CD4-positive, alpha-beta T cell treated with Interleukin-15 for 1 hour (primary cell): ENCODE data around the gene PTGR3.
"Not testable (repeated sequence)": the region's sequence is repeated elsewhere in the genome, so short reads cannot be mapped to it uniquely, and the experiment has no call there.

Experiments used
- DNase-seq: peaks from one replicate; pipeline ENCODE4 v3.0.0-alpha.2; 2020

PTGR3 gene

DNA sequence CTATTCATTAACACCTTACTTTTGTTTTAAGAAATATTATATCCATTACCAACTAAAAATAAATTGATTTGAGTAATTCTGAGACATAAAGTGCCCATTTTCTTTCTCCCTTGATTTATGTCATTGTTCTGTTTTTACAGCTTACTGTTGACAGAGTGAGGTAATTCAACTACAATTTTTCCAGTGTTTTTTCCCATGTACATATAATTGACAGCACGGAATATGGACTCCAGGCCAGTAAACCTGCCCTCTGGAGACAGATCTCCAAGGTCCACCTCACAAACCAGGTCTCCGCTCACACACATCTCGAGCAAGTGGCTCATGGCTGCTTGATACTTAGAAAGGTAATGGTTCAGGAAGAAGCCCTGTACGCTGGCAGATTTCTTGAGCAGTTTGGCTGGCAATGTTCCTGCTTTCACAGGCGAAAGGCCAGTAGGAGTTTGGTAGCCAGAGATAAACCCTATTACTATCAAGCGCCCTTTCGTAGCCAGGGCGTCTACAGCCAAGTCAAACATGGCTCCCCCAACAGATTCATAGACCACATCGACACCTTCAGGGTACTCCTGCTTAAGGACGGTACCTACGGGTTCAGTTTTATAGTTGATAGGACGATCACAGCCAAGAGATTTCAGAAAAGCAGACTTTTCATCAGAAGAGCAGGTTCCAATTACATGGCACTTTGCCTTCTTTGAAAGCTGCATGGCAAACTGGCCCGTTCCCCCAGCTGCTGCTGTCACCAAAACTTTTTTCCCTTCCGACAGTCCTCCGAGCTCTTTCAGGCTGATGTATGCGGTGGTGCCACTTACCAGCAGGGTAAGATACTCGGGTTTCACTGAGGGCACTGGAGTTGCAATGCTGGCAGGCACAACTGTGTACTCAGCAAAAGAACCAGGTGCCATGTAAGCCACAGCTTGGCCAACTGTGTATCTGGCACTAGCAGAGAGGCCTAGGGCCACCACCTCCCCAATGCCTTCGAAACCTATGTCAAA, 7.4 kb downstream of the PTGR3 start:
- no peak for DNase-seq

DNA sequence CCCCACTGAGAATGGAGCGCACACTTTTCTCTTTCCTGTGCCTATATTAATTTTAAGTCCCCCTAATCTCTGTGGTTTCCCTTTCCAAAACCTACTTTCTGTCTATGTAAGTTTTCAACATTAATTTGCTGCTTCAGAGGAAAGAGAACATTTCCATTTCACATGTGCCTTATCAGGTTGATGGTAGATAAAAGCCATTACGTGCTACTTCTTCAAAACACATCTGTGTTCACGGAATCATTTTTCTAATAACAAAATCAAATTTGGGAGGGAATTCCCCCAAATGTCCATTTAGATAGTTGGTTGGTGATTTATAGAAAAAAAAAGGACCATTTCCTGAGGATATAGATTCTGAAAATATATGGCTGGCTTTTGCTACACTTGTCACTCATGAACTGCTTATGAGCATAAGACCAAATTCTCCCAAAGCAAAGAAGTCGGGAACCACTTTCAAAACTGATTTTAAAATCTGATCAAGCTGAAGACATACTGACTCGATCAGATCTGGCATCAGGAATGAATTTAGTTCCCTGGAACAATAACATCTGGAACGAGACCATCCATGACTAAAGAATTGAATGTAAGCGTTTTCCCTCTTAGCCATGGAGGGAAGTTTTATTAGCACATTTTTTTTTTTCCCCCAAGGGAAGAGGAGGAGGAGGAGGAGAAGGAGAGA, 8.2 kb downstream of the PTGR3 start:
- DNase-seq = no peak

DNA sequence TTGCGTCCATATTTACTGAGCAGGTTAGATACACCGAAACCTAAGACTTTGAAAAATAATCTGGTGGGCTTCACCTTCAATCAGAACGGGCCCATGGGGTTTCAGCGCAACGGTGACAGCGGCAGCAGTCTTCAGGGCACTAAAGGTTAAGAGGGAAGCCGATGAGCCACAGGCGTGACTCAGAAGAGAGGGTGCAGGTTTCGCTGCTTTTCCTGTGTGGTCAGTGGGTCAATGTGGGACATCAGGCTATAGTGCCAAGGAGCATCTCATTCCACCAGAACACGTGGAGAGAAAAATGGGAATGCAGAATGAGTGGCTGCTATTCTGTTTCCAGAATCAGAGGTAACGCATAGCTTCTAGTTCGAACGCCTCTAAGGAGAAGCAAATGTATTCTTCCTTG, 8.9 kb downstream of the PTGR3 start:
- no peak for DNase-seq

- DNase-seq = no peak
Observed at GRCh38 chr18:75199327-75199726, 9.6 kb downstream of the PTGR3 start.

DNA sequence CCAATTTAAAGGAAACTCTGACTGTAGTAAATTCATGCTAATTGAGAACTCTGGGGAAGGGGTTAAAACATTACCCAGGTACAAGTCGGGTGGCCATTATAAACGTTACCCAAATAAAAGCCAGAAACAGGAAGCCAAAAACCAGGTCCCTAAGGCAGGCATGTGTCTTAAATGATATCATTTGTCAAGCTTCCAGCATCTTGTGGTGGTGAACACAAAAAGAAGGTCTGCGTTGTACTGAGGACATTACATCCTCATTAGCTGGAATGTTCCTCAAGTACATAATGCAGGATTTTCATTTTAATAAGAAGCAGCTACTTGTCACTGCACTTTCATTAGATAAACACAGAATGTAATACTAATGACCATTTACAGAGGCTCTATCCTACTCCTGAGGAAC, 10.9 kb downstream of the PTGR3 start:
- no peak for DNase-seq

DNA sequence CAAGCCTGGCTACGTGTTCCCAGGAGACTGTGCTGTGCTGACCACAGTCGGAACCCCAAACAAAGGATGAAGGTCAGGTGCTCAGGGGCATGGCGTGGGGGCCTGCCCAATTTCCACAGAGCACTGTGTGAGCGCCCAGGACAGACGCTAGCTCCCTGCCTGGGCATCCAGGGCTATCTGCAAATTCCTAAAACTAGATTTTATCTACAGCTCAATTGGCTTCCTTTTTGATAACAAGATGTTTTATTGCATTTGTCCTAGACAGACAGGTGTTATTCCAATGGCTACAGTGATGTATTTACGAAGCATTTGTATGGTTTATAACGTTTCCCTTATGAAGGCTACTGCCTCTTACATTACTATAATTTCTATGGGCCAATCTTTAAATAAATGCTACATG, 16.0 kb downstream of the PTGR3 start:
- DNase-seq = no peak

- no peak for DNase-seq
Observed at GRCh38 chr18:75189696-75190095, 19.2 kb downstream of the PTGR3 start.

- not testable (repeated sequence) for DNase-seq
Observed at GRCh38 chr18:75187702-75188101, 21.2 kb downstream of the PTGR3 start.

DNA sequence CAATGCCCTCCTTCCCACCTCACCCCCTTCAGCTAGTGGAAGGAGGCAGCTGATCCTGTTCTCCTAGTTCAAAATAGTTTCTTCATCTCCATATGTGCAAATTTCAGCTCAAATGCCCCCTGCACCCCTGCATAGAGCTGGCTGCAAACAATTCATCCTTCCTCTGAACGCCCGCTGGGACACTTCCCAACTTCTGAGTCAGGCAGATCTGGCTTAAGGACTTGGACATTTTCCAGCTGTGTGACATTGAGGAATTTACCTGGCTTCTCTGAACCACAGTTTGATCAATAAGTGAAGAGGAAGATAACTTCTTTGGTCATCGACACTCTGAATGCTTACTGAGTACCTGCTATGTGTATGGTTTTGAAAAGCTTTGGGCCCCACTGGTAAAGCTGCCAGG, 23.5 kb downstream of the PTGR3 start:
- DNase-seq = no peak

DNA sequence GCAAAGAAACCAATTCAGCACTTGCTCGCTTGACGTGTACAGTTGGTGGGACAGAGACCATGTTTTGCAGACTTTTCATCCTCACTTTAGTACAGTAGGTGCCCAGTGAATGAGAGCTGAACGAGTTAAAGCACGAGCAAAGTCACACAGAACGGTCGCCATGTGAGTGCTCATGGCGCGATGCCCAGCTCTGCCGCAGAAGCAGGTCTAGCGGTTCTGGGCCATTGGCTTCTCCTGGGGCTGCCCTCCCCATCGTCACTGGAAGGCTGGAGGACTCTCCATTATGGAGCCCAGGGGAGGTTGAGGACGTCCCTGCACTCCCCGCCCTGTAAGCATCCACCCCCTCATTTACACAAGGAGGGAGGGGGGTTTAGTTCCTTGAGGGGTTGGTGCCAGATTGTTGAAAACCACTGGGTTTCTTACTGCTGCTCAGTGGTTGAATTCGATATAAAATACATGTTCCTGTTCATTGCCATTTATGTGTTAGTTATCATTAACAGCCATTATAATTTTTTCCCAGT, 24.9 kb downstream of the PTGR3 start:
- no peak for DNase-seq

- no peak for DNase-seq
Observed at GRCh38 chr18:75183524-75183923, 25.4 kb downstream of the PTGR3 start.

- no peak for DNase-seq
Observed at GRCh38 chr18:75179819-75180600, 28.9 kb downstream of the PTGR3 start.

DNA sequence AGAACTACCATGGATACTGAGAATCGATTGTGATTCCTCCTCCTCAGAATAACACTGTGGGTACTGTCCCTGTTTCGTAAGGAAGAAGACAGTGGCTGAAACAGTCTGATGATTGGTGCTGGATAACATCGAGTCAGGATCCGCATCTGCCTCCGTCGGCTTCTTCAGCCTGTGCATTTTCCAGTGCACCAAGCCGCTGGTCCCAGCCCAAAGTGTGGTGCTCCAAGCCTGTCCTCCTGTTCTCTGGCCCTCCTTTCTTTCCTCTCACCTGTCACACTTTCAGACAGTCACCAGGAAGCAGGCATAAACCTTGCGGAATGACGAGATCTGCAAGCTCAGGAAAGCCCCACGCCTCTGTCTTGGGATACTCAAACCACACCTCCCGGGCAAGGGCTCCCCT, 30.6 kb downstream of the PTGR3 start:
- no peak for DNase-seq

GRCh38 chr18:75176849-75177248, 32.1 kb downstream of the PTGR3 start:
- no peak for DNase-seq

GRCh38 chr18:75173738-75174137, 35.2 kb downstream of the PTGR3 start:
- no peak for DNase-seq

DNA sequence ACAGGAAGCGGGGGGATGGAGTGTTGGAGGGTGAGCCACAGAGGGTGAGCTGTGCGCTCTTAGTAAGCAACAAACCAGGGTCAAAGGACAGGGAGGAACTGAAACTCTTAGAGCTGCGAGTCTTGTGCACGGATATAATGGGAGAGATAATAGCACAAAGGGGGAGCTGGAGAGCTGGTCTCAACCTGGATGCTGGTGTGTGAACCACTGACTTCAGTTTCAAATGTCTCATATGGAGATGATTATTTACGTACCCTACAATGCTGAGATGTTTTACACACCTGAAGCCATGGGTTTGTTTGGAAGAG, 35.9 kb downstream of the PTGR3 start:
- DNase-seq = peak; percentile 26

DNA sequence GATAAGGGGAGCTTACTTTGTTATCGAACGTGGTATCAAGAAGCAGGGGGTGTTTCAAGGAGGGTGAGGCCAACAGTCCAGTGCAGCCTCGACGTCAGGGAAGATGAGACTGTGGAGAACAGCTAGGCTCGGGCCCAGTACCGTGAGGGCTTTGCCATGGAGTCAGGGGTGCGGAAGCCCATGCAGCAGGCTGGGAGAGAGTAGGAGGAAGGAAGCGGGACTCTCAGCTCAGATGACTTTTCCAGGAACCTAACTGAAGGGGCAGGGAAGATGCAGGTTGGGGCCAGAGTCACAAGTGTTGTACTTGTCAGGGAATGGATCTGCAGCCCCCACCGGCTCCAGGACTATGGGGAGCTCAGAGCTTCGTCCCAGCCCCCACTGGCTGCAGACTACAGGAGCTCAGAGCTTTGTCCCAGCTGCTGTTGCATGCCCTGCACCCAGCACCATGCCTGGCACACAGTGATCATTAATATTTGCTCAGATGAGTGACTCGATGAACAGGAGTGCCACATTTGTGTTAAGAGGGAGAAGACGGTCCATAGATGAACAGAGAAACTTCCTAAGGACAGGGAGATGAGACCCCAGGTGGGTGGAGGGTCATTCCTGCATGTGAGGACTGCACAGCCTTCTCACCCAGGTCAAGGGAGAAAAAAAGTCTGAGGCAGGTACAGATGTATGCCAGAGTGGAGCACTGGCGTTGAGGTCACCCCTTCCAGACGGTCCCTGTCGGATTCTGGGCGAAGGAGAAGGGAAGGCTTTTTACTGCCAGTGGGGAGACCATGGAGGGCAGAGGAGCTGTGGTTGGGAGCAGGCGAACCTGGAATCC, 36.4 kb downstream of the PTGR3 start:
- no peak for DNase-seq

DNA sequence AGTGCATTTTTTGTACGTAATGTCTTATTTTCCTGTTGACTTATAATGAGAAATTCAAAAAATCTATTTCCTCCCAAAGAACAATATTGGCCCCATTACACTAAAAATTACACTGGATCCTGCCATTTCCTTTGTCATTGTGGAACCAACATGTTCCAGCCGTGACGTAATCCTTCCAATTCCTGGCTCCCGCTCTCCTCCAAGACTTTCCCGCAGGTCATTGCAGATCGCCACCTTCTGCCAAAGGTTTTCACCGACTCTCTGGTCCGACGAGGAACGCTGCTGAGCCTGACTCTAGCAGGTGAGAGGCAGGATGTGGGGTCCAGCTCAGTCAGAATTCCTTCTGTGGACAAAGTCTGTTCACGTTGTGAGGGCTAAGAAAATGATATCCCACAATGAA, 38.0 kb downstream of the PTGR3 start:
- DNase-seq = no peak

DNA sequence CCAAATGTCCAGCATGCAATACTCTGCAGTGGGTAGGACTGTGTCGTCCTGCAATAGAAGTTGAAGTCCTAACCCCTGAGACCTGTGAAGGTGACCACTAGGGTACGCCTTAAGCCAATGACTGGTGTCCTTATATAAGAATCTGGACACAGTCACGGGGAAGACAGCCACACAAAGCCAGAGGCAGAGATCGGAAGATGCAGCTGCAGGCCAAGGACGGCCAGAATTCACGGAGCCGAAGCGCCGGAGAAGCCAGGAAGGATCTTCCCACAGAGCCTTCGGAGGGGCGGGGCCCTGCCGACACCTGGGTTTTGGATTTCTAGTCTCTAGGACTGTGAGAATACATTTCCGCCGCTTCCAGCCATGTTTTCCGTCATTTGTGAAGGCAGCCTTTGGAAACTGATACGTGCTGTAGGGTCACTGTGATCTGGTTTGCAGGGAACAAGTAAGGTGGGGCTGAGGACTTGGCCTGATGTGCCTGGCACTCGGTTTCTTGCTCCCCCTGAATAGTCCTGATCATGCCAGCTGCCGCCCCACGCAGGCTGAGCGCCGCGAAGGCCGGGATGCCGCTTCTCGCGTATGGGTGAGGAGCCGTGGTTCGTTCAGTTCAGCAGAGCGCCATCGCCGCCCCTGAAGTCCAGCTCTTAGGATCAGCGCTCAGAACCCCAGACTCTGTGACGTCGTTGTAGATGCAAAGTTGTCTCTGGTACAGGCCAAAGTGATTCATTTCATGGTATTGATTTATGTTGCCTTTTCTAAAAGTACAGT, 38.7 kb downstream of the PTGR3 start:
- DNase-seq = no peak

GRCh38 chr18:75169411-75169810, 39.5 kb downstream of the PTGR3 start:
- no peak for DNase-seq

GRCh38 chr18:75168619-75169018, 40.3 kb downstream of the PTGR3 start:
- no peak for DNase-seq
